SH-SY5Y (cell line): ENCODE measurements around the gene IFNG-AS1.

Source experiments
- GATA2 ChIP-seq: IDR thresholded peaks from 2 replicates; pipeline ENCODE4 v1.6.1; 2011; ENCODE audit warnings: mild to moderate bottlenecking, low read depth, low read length
- GATA3 ChIP-seq: IDR thresholded peaks from 2 replicates; pipeline ENCODE4 v1.6.1; 2011; ENCODE audit warnings: low read depth, mild to moderate bottlenecking, low read length, moderate library complexity

- no peak for TF ChIP-seq GATA2
- no peak for TF ChIP-seq GATA3
These were observed 80.0 kb downstream of the IFNG-AS1 start for GRCh38 chr12:68069275-68069674.
